Measurements from ENCODE around the gene CRYBG1. TPM values are rescaled to one million over a fixed set of nuclear protein-coding genes. Genes with fewer than 3 reads are reported as not detected.
"Not testable (repeated sequence)": the region's sequence is repeated elsewhere in the genome, so short reads cannot be mapped to it uniquely, and the experiment has no call there.

Gene CRYBG1
- total RNA-seq, 1 donor = 15.5 TPM

GRCh38 chr6:106383573-106383972, 23.1 kb downstream of the CRYBG1 start:
- DNase-seq (ENCODE audit: low read depth) = no peak
- TF ChIP-seq CTCF (IDR thresholded peaks at IDR 0.05; ENCODE audit: insufficient read depth, low read depth, low read length) = no peak
- no peak overlapping the region for H3K4me3 ChIP-seq (ENCODE audit: low read depth, low read length)

GRCh38 chr6:106385530-106385929, 25.0 kb downstream of the CRYBG1 start:
- no peak for TF ChIP-seq CTCF (IDR thresholded peaks at IDR 0.05; ENCODE audit: insufficient read depth, low read depth, low read length)
- no peak overlapping the region for H3K4me3 ChIP-seq (ENCODE audit: low read depth, low read length)
- no peak for DNase-seq (ENCODE audit: low read depth)

- no peak for DNase-seq (ENCODE audit: low read depth)
- TF ChIP-seq CTCF (IDR thresholded peaks at IDR 0.05; ENCODE audit: insufficient read depth, low read depth, low read length) = no peak
- H3K4me3 ChIP-seq (ENCODE audit: low read depth, low read length) = no peak overlapping the region
Measured at GRCh38 chr6:106387875-106388274, 27.4 kb downstream of the CRYBG1 start.

GRCh38 chr6:106390088-106390487, 29.6 kb downstream of the CRYBG1 start:
- TF ChIP-seq CTCF (IDR thresholded peaks at IDR 0.05; ENCODE audit: insufficient read depth, low read depth, low read length) = no peak
- H3K4me3 ChIP-seq (ENCODE audit: low read depth, low read length) = no peak overlapping the region
- DNase-seq (ENCODE audit: low read depth) = no peak

- DNase-seq (ENCODE audit: low read depth) = no peak
- H3K4me3 ChIP-seq (ENCODE audit: low read depth, low read length) = no peak overlapping the region
- no peak for TF ChIP-seq CTCF (IDR thresholded peaks at IDR 0.05; ENCODE audit: insufficient read depth, low read depth, low read length)
Measured at GRCh38 chr6:106396426-106397220, 36.1 kb downstream of the CRYBG1 start.

- peak; percentile 30 for DNase-seq (ENCODE audit: low read depth)
- no peak for TF ChIP-seq CTCF (IDR thresholded peaks at IDR 0.05; ENCODE audit: insufficient read depth, low read depth, low read length)
- no peak overlapping the region for H3K4me3 ChIP-seq (ENCODE audit: low read depth, low read length)
Measured at GRCh38 chr6:106397431-106397830, 36.9 kb downstream of the CRYBG1 start.

GRCh38 chr6:106398621-106399020, 38.1 kb downstream of the CRYBG1 start:
- DNase-seq (ENCODE audit: low read depth) = no peak
- no peak overlapping the region for H3K4me3 ChIP-seq (ENCODE audit: low read depth, low read length)
- TF ChIP-seq CTCF (IDR thresholded peaks at IDR 0.05; ENCODE audit: insufficient read depth, low read depth, low read length) = no peak

- not testable (repeated sequence) for DNase-seq (ENCODE audit: low read depth); H3K4me3 ChIP-seq (ENCODE audit: low read depth, low read length)
Measured at GRCh38 chr6:106405044-106405443, 44.5 kb downstream of the CRYBG1 start.
